Esophagus (tissue), 2 donors: ENCODE measurements around the gene RETREG3. TPM values are rescaled to one million over a fixed set of nuclear protein-coding genes. Genes with fewer than 3 reads are reported as not detected.
"Not testable (repeated sequence)": the region's sequence is repeated elsewhere in the genome, so short reads cannot be mapped to it uniquely, and the experiment has no call there.

Experiments
- H3K27ac ChIP-seq, 2 donors: one replicate each; pipeline ENCODE4 v1.5.1; 2013; ENCODE audit warnings: low read depth in 2 of 2, mild to moderate bottlenecking in 2 of 2, inconsistent platforms in 1 of 2, low read length in 1 of 2, moderate library complexity in 1 of 2
- H3K27me3 ChIP-seq, 2 donors: one replicate each; pipeline ENCODE4 v1.6.1; 2013; ENCODE audit warnings: low read length in 2 of 2, control low read depth in 1 of 2, mild to moderate bottlenecking in 1 of 2; ENCODE audit not compliant: insufficient read depth in 2 of 2, control insufficient read depth in 1 of 2
- H3K36me3 ChIP-seq, 2 donors: one replicate each; pipeline ENCODE4 v1.6.1; 2013; ENCODE audit warnings: low read length in 1 of 2; ENCODE audit not compliant: control insufficient read depth in 2 of 2, insufficient read depth in 2 of 2
- H3K4me1 ChIP-seq, 2 donors: one replicate each; pipeline ENCODE4 v1.6.1; 2013; ENCODE audit warnings: low read length in 1 of 2; ENCODE audit not compliant: control insufficient read depth in 2 of 2, insufficient read depth in 2 of 2
- H3K4me3 ChIP-seq, 2 donors: one replicate each; pipeline ENCODE4 v1.5.1; 2013; ENCODE audit warnings: low read length in 2 of 2, mild to moderate bottlenecking in 2 of 2, low read depth in 1 of 2, moderate library complexity in 1 of 2
- H3K9me3 ChIP-seq, 2 donors: one replicate each; pipeline ENCODE4 v1.6.1; 2013; ENCODE audit warnings: mild to moderate bottlenecking in 2 of 2, low read depth in 1 of 2, low read length in 1 of 2, moderate library complexity in 1 of 2; ENCODE audit not compliant: control insufficient read depth in 2 of 2, insufficient read depth in 1 of 2
- WGBS, 2 donors: extraction: QIAGEN DNeasy Blood & Tissue Kit; methylation state at CpG; one replicate each; pipeline ENCODE4 v1.1.7; 2013; 5-methylcytosine and 5-hydroxymethylcytosine counted together
- polyA plus RNA-seq, 2 donors: library from polyadenylated mRNA; stranded (reverse); fragments of 200-250 nt; gene quantifications; one replicate each; pipeline ENCODE4 v1.2.3, GENCODE V29; 2013
- donor health status: healthy with polysubstance abuse.
- donor health status: Bipolar disorder and iron deficiency.

Gene RETREG3
- polyA plus RNA-seq, 2 donors: 15.3 to 28.5 TPM

- Histone ChIP-seq H3K4me3 (peak overlapping the region; percentile 79 to 88), H3K9me3 (no peaks in the 10 kb centered on the region), H3K27me3 (no peaks in the 10 kb centered on the region), H3K36me3 (no peaks in the 10 kb centered on the region), H3K4me1 (peaks cover 0 to 10% of the 10 kb centered on the region in 2 donors), H3K27ac (peak overlapping the region; percentile 94 to 95)
- WGBS, 2 donors: 0 to 1% methylated on average over 77 to 82 of the region's 82 CpGs
These were observed 54.7 kb downstream of the RETREG3 start for GRCh38 chr17:42554250-42555121.

GRCh38 chr17:42553866-42554249, 55.3 kb downstream of the RETREG3 start:
- peaks cover 0 to 12% of the 10 kb centered on the region in 2 donors for H3K4me1 ChIP-seq
- WGBS, 2 donors: 34 to 39% methylated on average over 16 of the region's 16 CpGs
- no peaks in the 10 kb centered on the region for H3K9me3 ChIP-seq
- H3K4me3 ChIP-seq: peak overlapping the region; percentile 79 to 88
- H3K27me3 ChIP-seq: no peaks in the 10 kb centered on the region
- H3K36me3 ChIP-seq: no peaks in the 10 kb centered on the region
- peak overlapping the region; percentile 94 to 95 for H3K27ac ChIP-seq

GRCh38 chr17:42553161-42553818, 55.9 kb downstream of the RETREG3 start:
- Histone ChIP-seq H3K27me3 (no peaks in the 10 kb centered on the region), H3K27ac (peak overlapping the region; percentile 94 to 95), H3K4me3 (peak overlapping the region; percentile 79 to 88), H3K4me1 (peaks cover 2 to 12% of the 10 kb centered on the region in 2 donors), H3K9me3 (no peaks in the 10 kb centered on the region), H3K36me3 (no peaks in the 10 kb centered on the region)
- WGBS, 2 donors: 50 to 67% methylated on average over 44 to 45 of the region's 45 CpGs

GRCh38 chr17:42552736-42553135, 56.4 kb downstream of the RETREG3 start, which contains the start of gene HSD17B1:
HSD17B1 (plus strand) TSS chr17:42552923; CDS start chr17:42552934, 11 bp downstream.
- Histone ChIP-seq H3K4me1 (peaks cover 5 to 16% of the 10 kb centered on the region in 2 donors), H3K4me3 (peak within 1 kb of the TSS; percentile 79 to 88), H3K27ac (peak within 1 kb of the TSS; percentile 94 to 95)
- H3K9me3 ChIP-seq, H3K27me3 ChIP-seq, H3K36me3 ChIP-seq: not testable (repeated sequence)
- WGBS, 2 donors: 80 to 83% methylated on average over 14 to 15 of the region's 15 CpGs

GRCh38 chr17:42548993-42549755, 60.0 kb downstream of the RETREG3 start:
- Histone ChIP-seq H3K27me3 (no peaks in the 10 kb centered on the region), H3K4me1 (peaks cover 5 to 16% of the 10 kb centered on the region in 2 donors), H3K9me3 (no peaks in the 10 kb centered on the region), H3K27ac (no peak overlapping the region), H3K36me3 (no peaks in the 10 kb centered on the region), H3K4me3 (no peak overlapping the region)
- 66 to 68% methylated on average over 14 of the region's 14 CpGs for WGBS, 2 donors

- WGBS, 2 donors: 14 to 15% methylated on average over 66 to 73 of the region's 74 CpGs
- H3K9me3 ChIP-seq: no peaks in the 10 kb centered on the region
These were observed 60.9 kb downstream of the RETREG3 start for GRCh38 chr17:42548070-42548837.

GRCh38 chr17:42547698-42548069, 61.5 kb downstream of the RETREG3 start:
- H3K27me3 ChIP-seq: no peaks in the 10 kb centered on the region
- H3K4me1 ChIP-seq: peaks cover 5 to 9% of the 10 kb centered on the region in 2 donors
- H3K9me3 ChIP-seq: no peaks in the 10 kb centered on the region
- 75 to 78% methylated on average over 14 of the region's 14 CpGs for WGBS, 2 donors
- peak overlapping the region in 1 of 2 donors; percentile 49 for H3K4me3 ChIP-seq
- H3K27ac ChIP-seq: no peak overlapping the region
- H3K36me3 ChIP-seq: peaks cover 0 to 13% of the 10 kb centered on the region in 2 donors

More at GRCh38 chr17:42548070-42548837, 60.9 kb downstream of the RETREG3 start:
- Histone ChIP-seq H3K4me3 (peak overlapping the region; percentile 49 to 54), H3K27ac (no peak overlapping the region), H3K36me3 (peaks cover 0 to 9% of the 10 kb centered on the region in 2 donors), H3K4me1 (peaks cover 5 to 13% of the 10 kb centered on the region in 2 donors), H3K27me3 (no peaks in the 10 kb centered on the region)

GRCh38 chr17:42547001-42547461, 62.1 kb downstream of the RETREG3 start:
- H3K4me3 ChIP-seq: no peak overlapping the region
- H3K9me3 ChIP-seq: no peaks in the 10 kb centered on the region
- H3K4me1 ChIP-seq: peaks cover 5 to 9% of the 10 kb centered on the region in 2 donors
- 50 to 64% methylated on average over 23 of the region's 23 CpGs for WGBS, 2 donors
- no peaks in the 10 kb centered on the region for H3K27me3 ChIP-seq
- no peak overlapping the region for H3K27ac ChIP-seq
- H3K36me3 ChIP-seq: peaks cover 0 to 16% of the 10 kb centered on the region in 2 donors
